A549 (cell line): ENCODE data around the gene CEP89.

Experiments used
- ESRRA ChIP-seq: fragments of 150-350 bp; IDR thresholded peaks from 2 replicates; pipeline ENCODE4 v1.6.1; 2014; ENCODE audit warnings: mild to moderate bottlenecking, low read length, borderline replicate concordance
- KDM1A ChIP-seq: fragments of 200-600 bp; sonication (generic); IDR thresholded peaks from 2 replicates; pipeline ENCODE4 v1.6.1; 2016; ENCODE audit warnings: low read depth, mild to moderate bottlenecking
- MAFK ChIP-seq: fragments of 450-650 bp; IDR thresholded peaks from 2 replicates; pipeline ENCODE4 v1.6.1; 2014; ENCODE audit not compliant: partially characterized antibody
- RCOR1 ChIP-seq: fragments of 150-350 bp; IDR thresholded peaks from 2 replicates; pipeline ENCODE4 v1.6.1; 2014; ENCODE audit warnings: antibody characterized with exemption, low read length, low read depth
- TF ChIP-seq, protein P1 (sequence below): fragments of >200 bp; sonication (Bioruptor Twin); formaldehyde crosslinking; IDR thresholded peaks from 3 replicates; pipeline ENCODE4 v1.5.1; 2016
- TF ChIP-seq, protein P2 (sequence below): IDR thresholded peaks from 2 replicates; pipeline ENCODE4 v1.6.1; 2012

DNA sequence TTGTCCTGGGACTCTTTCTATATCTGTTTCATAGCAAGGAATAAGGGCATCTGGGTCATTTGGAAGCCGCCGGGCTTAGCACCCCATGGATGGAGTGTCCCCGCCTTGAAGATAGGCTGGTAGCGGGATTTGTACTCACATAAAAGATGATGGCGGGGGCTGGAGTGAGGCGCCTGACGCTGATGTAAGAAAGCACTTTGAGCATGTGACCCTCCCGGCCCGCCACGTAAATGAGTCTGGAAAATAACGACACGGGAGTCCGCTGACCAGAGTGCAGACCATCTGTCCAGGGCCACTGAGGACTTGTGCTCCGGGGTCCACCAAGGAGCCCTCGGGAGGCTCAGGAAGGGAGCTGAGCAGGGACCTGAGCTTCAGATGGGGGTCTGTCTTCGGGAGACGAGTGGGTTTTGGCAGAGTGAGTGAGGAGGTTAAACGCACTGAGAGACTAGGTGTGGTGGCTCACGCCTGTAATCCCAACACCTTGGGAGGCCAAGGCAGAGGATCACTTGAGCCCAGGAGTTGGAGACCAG is 128.0 kb downstream of the CEP89 start:
- TF ChIP-seq MAFK (no peak), KDM1A (no peak), ESRRA (no peak), RCOR1 (no peak)
- TF ChIP-seq, protein P1, sequence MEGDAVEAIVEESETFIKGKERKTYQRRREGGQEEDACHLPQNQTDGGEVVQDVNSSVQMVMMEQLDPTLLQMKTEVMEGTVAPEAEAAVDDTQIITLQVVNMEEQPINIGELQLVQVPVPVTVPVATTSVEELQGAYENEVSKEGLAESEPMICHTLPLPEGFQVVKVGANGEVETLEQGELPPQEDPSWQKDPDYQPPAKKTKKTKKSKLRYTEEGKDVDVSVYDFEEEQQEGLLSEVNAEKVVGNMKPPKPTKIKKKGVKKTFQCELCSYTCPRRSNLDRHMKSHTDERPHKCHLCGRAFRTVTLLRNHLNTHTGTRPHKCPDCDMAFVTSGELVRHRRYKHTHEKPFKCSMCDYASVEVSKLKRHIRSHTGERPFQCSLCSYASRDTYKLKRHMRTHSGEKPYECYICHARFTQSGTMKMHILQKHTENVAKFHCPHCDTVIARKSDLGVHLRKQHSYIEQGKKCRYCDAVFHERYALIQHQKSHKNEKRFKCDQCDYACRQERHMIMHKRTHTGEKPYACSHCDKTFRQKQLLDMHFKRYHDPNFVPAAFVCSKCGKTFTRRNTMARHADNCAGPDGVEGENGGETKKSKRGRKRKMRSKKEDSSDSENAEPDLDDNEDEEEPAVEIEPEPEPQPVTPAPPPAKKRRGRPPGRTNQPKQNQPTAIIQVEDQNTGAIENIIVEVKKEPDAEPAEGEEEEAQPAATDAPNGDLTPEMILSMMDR, result no peak
- TF ChIP-seq, protein P2, sequence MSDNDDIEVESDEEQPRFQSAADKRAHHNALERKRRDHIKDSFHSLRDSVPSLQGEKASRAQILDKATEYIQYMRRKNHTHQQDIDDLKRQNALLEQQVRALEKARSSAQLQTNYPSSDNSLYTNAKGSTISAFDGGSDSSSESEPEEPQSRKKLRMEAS, result no peak
